Body of pancreas (tissue), 4 donors: ENCODE measurements around the gene SSTR3.

Source experiments
- POLR2A ChIP-seq, 3 donors: fragments of 450-650 bp; IDR thresholded peaks; one replicate each; pipeline ENCODE4 v1.6.1; 2016; ENCODE audit warnings: antibody characterized with exemption in 3 of 3, mild to moderate bottlenecking in 2 of 3
- TF ChIP-seq, protein P1 (sequence below), 7 experiments: fragments of 450-650 bp in 4 of 7; fragments of 200-600 bp in 3 of 7; sonication (generic) in 3 of 7; IDR thresholded peaks; one replicate each; pipeline ENCODE4 v1.5.1; 2016 to 2019; ENCODE audit warnings: antibody characterized with exemption in 7 of 7

- TF ChIP-seq POLR2A (IDR thresholded peaks at IDR 0.05) = no peak
- TF ChIP-seq, protein P1, sequence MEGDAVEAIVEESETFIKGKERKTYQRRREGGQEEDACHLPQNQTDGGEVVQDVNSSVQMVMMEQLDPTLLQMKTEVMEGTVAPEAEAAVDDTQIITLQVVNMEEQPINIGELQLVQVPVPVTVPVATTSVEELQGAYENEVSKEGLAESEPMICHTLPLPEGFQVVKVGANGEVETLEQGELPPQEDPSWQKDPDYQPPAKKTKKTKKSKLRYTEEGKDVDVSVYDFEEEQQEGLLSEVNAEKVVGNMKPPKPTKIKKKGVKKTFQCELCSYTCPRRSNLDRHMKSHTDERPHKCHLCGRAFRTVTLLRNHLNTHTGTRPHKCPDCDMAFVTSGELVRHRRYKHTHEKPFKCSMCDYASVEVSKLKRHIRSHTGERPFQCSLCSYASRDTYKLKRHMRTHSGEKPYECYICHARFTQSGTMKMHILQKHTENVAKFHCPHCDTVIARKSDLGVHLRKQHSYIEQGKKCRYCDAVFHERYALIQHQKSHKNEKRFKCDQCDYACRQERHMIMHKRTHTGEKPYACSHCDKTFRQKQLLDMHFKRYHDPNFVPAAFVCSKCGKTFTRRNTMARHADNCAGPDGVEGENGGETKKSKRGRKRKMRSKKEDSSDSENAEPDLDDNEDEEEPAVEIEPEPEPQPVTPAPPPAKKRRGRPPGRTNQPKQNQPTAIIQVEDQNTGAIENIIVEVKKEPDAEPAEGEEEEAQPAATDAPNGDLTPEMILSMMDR (IDR thresholded peaks at IDR 0.05) = no peak
These were observed 52.2 kb downstream of the SSTR3 start for GRCh38 chr22:37160027-37160426.
